Testis (tissue), 2 donors: Measurements from ENCODE around the gene AGAP1.

Experiments
- POLR2A ChIP-seq: fragments of 450-650 bp; IDR thresholded peaks from one replicate; pipeline ENCODE4 v1.6.1; 2017; ENCODE audit warnings: antibody characterized with exemption, mild to moderate bottlenecking, moderate library complexity
- TF ChIP-seq, protein P1 (sequence below), 3 experiments: fragments of 450-650 bp in 2 of 3; fragments of 200-600 bp in 1 of 3; sonication (generic) in 1 of 3; IDR thresholded peaks; one replicate each; pipeline ENCODE4 v1.5.1; 2016 to 2019; ENCODE audit warnings: antibody characterized with exemption in 3 of 3, mild to moderate bottlenecking in 2 of 3, moderate library complexity in 1 of 3

DNA sequence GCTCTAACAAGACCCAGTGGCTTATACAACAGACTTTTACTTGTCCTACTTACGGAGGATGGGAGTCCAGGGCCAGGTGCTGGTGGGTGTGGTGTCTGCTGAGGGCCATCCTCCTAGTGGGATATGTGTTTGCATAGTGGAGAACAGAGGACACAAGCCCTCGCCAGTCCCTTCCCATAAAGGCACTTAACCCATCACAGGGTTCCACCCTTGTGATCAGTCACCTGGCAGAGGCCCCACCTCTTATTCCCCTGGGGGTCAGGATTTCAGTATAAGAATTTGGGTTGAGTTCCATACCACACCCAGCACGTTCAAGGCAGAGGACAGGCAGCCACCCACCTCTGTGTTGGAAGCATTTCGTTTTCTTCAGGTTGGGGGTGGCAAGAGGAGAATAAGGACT is 259.0 kb downstream of the AGAP1 start:
- TF ChIP-seq, protein P1, sequence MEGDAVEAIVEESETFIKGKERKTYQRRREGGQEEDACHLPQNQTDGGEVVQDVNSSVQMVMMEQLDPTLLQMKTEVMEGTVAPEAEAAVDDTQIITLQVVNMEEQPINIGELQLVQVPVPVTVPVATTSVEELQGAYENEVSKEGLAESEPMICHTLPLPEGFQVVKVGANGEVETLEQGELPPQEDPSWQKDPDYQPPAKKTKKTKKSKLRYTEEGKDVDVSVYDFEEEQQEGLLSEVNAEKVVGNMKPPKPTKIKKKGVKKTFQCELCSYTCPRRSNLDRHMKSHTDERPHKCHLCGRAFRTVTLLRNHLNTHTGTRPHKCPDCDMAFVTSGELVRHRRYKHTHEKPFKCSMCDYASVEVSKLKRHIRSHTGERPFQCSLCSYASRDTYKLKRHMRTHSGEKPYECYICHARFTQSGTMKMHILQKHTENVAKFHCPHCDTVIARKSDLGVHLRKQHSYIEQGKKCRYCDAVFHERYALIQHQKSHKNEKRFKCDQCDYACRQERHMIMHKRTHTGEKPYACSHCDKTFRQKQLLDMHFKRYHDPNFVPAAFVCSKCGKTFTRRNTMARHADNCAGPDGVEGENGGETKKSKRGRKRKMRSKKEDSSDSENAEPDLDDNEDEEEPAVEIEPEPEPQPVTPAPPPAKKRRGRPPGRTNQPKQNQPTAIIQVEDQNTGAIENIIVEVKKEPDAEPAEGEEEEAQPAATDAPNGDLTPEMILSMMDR (IDR thresholded peaks at IDR 0.05), result no peak
- no peak for TF ChIP-seq POLR2A
